CD4-positive, alpha-beta T cell treated with Interleukin-12 subunit alpha and Interleukin-12 subunit beta, for 1 hour (primary cell): ENCODE data around the gene MROH7.

Experiments
- DNase-seq: peaks from one replicate; pipeline ENCODE4 v3.0.0-alpha.2; 2020

The MROH7 gene

DNA sequence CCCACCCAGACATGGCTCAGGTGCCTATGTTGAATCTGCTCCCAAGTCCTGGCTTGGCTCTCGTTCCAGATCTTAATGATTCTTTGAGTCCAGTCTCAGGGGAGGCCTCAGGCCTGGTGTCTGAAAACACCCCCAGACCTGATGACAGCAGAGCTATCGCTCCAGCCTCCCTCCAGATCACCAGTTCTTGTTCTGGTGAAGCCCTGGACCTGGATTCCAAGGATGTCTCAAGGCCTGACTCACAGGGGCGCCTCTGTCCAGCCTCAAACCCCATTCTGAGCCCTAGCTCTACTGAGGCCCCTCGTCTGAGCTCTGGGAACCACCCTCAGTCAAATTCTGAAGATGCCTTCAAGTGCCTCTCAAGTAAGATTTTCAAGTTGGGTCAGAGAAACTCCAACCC is 11.4 kb downstream of the MROH7 start:
- DNase-seq = no peak

DNA sequence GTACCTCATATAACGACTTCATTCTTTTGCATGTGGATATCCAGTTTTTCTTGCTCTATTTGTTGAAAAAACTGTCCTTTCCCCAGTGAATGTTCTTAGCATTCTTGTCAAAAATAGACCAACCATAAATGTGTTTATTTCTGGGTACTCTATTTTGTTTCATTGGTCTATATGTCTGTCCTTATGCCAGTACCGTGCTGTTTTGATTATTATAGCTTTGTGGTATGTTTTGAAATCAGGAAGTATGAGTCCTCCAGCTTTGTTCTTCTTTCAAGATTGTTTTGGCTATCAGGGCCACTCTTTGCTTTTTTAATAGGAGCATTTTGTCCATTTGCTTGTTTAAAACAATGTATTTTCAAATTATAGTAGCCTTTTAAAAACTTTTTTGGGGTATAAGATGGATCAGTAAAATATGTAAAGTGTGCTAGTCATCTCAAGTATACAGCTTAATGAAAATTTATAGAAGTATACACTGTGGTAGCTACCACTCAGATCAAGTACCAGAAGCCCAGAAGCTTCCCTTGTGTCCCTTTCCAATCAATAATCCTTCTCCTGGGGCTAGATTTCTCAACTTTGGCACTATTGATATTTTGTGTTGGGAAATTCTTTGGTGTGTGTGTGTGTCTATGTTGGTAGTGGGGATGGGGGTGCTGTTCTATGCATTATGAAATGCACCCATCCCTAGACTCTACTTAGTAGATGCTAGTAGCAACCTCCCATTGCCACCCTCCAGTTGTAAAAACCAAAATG is 16.8 kb downstream of the MROH7 start:
- no peak for DNase-seq

DNA sequence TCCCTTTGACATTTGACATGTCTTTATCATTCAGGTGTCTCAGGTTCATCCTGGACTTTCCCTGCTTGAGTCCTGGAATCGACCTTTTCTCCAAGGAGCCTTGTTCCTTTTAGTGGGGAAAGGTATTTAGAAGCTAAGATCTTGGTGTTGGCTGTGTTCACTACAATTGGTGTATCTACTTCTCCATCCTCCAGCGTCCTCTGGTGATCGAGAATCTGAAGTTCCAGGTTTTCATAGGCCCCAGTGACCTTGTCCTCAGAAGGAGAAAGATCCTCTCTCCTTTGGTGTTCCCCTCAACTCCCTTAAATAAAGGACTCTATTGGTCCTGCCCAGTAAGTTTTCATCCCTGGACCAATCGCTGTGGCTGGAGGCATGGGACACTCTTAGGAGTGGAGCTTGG is 22.1 kb downstream of the MROH7 start:
- DNase-seq = no peak

DNA sequence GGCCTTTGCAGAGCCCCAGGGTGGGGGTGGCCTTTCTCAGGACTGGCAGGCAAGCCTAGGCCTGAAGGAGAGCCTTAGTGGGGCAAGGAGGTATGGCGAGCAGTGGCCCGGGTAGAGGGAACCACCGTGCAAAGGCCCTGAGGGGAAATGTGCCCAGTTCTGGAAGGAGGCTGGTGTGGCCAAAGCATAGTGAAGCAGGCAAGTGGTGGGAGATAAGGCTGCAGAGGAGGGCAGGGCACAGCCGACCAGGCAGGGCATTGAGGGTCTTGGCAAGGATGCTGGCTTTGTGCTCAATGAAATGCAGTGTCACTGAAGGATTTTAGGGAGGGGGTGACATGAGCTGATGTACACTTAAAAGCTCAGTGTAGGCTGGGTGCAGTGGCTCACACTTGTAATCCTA is 22.8 kb downstream of the MROH7 start:
- no peak for DNase-seq

DNA sequence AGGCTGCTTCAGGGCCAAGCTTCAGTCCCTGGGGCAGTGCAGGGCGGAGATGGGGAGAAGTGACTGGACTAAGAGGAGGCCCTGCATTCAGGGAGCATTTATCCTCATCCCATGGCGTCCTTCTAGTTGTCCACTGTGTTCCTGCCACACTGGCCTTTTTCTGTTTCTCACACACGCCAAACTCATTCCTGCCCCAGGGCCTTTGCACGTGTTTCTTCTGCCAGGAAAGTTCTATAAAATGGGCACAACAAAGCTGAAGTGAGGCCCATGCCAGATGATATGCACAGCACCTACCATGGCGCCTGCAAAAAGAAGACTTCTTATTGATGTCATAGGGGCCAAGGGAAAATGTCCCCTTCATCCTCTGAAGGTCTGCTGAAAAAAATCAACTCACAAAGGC is 24.3 kb downstream of the MROH7 start:
- no peak for DNase-seq

DNA sequence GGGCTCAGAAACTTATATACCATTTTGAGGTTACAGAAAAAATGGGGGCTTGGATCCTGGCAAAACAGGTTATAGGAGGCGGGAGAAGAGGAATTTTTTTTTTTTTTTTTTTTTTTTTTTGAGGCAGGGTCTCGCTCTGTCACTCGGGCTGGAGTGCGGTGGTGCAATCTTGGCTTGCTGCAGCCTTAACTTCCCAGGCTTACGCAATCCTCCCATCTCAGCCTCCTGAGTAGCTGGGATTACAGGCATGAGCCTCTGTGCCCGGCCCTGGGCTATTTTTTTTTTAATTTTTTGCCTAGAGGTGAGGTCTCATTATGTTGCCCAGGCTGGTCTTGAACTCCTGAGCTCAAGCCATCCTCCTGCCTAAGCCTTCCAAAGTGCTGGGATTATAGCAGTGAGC is 24.7 kb downstream of the MROH7 start:
- no peak for DNase-seq

DNA sequence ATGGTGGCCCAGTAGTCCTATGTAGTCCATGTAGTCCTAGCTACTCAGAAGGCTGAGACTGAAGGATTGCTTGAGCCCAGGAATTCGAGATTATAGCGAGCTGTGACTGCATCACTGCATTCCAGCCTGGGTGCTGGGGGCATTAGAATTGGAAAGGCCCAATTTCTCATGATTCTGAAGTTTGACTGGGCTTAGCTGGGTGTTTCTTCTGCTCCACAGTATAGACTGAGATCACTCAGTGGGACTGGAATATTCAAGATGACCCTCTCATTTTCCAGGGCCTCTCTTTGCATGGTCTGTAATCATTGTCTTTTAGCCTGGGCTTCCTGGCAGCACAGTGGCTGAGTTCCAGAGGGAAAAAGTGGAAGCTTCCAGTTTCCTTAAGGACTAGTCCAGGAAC is 26.2 kb downstream of the MROH7 start:
- no peak for DNase-seq

DNA sequence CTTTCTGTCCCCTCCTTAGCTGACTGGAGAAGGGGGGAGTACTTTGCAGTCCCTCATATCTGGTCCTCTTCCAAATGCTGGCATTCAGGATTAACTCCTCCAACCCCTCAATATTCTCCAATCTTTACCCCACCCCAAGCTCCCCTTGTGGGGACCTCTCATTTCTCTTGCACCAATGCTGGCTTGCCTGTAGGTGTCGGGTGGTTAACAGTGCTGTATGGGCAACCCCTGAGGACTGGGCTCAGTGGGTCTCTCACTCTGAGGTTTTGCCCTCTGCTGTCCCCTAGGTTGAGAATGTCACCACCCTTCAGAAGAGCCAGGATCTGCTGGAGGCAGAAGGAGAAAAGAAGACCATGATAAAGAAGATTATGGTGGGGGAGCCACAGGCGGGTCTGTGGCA is 27.0 kb downstream of the MROH7 start:
- DNase-seq = no peak

DNA sequence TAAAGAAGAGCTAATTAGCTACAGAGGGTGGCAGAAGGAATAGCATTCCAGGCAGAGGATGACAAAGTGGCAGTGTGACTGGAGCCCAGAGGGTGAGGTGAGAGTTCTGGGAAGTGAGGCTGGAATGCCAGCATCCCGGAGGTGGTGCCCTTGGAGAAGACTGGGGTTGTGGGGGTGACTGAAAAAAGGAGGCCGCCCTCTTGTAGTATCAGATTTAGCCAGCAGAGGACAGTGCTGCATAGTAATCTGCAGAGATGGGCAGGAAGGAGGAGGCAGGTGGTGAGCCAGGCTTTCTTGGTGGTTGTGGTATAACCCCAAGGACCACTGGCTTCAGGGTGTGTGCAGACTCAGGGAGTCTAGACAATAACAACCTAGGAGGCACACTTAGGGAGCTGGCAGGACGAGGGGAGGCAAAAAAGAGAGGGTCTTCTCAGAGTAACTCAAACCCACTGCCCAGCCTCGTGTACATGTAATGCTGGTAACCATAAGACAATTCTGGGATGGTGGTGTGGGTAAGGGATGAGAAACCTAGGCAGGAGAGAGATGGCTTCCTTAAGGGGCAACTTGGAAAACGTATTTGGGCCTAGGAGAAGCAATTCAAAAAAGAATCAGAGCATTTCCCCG is 30.5 kb downstream of the MROH7 start:
- DNase-seq = peak; percentile 73

DNA sequence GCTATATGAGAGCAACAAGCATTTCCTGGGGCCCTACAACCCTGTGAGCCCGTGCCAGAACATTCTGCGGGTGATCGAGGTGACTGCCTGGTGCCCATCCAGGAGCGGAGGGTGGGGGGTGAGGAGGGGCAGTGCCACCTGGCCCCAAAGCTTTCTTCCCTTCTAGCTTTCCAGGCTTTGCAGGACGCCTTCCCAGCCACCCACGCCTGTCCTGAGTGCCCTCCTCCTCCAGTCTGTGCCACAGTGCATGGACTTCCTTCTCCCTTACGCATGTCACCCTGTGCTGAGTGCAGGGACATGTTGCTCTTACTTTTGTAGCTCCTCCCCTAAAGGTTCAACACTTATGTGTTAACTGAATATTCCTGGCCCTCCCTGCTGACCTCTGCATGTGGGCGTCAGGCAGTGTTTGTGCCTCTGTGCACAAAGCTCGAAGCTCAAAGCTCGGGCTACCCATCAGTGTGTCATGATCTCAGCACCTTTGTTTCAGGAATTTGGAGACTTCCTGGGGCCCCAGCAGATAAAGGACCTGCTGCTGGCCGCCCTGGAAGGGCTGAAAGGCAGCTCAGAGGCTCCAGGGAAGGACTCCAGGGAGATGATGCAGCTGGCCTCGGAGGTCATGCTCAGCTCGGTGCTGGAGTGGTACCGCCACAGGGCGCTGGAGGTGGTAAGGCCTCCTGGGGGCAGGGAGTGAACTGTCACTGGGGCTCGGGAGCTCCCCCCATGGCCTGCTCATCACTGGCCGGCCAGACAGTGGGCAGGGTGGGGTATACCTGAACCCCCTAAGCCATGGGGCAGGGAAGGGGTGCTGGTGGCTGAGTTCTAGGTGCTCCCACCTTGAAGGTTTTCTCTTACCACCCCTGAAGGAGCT is 37.4 kb downstream of the MROH7 start:
- DNase-seq = no peak

DNA sequence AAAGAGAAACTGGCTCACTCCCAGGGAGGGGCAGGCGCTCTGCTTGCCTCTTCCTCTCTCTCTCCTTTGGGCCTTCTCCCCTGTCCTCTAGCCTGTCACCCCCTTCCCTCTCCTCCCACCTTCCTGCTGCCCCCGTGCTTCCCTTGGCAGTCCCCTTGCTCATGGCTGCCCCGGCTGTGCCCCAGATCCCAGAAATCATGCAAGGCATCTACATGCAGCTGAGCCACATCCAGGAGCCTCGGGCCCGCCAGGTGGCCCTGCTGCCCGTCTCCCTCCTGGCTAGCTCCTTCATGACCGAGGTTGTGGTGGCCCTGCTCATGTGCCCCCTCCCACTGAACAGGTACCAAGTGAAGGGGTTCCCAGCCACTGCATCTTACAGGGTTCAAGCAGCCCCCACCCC is 38.1 kb downstream of the MROH7 start:
- DNase-seq = no peak

DNA sequence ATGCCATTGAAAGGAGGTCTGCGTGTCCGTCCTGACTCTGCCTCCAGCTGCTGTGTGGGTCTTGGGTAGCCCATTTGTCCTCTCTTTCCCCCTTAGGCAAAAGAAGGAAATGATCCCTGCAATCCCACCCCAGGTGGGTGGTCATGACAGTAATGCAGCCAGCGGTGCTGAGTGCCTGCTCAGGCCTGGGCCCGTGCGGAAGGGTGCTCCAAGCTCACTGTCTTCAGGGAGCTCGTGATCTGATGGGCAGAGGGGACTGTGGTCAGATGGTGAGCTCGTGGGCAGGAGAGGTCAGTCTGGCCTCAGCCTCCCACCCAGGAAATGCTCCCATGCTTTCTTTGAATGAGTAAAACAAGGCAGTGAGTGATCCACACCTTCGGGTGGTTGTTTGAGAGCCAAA is 38.8 kb downstream of the MROH7 start:
- no peak for DNase-seq

DNA sequence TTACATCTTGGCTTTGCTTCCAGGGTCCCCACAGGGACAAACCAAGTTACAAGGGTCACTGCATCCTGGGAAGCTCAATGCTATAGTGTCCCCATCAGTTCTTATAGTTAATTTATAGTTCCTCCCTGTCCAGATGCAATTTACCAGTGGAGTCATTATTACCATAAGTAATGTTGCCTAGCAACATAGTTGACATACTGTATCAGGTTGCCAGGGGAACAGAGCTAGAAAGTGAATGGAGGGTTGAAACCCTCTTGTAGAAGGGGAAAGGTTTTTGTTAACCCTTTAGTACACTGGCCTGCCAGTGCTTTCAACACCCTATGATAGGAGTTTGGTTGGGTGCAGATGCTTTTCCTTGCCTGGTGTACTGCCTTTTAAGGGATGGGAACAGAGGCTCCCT is 39.8 kb downstream of the MROH7 start:
- no peak for DNase-seq

DNA sequence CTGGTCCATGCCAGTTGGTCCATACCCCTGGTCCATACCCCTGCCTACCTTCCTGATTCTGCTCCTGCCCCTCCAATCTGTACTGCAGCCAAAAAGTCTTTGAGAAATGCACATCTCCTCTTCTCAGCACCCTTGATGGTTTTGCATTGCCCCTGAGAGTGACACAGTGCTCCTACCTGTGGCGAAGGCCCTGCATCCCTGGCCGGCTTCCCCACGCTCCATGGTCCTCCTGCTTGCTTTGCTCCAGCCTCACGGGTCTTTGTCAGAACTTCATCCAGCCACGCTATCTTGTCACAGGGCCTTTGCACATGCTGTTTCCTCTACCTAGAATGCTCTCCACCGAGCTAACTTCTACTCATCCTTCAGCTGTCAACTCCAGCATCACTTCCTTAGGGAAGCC is 41.9 kb downstream of the MROH7 start:
- DNase-seq = no peak

DNA sequence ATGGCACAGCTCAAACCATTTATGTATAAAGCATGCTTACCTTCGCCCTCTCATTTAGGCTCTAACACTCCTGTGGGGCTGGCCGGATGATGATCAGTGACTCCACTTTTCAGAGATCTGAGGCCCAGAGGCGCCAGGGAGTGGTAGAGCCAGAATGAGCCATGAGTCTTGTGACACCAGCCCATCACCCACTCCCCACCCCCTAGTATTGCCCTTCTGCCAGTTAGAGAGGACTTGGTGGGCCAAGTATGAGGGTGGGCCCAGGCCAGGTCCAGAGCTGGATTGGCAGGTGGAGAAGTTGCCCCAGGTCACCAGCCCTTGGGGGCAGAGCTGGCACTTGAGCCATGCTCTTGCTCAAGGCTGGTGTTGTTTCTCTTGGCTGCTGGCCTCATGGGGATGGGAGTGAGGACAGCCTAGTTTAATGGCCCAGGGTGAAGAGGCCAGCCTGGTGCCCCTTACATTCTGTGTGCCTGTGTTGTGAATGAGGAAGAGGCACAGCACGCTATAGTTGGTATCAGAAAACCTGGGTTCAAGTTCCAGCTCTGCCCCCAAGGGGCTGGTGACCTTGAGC is 43.8 kb downstream of the MROH7 start:
- DNase-seq = no peak

DNA sequence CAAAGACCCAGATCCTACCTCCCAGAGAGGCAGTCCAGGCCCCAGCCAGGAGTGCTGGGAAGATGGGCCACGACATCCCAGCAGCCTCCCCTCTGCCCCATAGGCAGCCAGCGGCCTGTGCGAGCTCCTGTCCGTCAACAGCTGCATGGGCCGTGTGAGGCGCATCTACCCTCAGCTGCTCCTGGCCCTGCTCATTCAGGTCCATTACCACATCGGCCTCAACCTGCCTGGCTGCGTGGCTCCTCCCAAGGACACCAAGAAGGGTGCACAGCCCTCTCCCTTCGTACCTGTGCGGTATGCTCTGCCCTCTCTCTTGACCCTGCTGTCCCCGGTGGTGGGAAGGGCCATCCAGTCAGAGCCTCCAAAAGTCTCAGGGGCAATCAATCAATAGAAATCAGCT is 44.6 kb downstream of the MROH7 start:
- no peak for DNase-seq

DNA sequence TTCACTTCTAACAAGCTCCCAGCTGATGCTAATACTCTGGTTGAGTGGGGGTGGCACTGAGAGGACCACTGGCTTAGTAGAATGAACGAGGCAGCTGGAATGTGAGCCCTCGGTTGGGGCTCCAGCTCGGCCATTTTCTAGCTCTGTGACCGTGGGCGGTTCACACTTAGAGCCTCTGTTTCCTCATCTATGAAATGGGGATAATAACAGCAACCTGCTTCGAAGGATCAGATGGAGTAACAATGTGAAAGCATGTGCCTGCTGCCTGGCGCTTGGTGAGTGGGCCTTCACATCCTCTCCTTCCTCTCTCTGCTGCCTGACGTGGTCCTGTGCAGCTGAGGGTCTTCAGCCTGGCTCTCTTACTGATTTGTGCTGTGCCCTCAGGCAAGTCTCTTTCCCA is 53.2 kb downstream of the MROH7 start:
- no peak for DNase-seq

DNA sequence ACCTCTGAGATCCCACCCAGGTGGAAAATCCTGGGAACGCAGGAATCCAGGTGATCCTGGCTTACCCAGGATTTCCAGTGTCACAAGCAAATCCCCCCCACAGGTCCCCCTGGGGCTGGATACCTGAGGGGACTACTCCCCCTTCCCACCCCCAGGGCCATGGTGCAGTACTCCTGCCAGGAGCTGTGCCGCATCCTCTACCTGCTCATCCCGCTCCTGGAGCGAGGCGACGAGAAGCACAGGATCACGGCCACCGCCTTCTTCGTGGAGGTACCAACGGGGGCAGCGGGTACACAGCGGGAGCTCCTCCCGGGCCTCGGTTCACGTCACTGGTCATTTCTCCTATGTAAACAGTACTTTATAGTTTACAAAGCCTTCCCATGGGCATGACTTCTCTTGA is 53.6 kb downstream of the MROH7 start:
- no peak for DNase-seq

DNA sequence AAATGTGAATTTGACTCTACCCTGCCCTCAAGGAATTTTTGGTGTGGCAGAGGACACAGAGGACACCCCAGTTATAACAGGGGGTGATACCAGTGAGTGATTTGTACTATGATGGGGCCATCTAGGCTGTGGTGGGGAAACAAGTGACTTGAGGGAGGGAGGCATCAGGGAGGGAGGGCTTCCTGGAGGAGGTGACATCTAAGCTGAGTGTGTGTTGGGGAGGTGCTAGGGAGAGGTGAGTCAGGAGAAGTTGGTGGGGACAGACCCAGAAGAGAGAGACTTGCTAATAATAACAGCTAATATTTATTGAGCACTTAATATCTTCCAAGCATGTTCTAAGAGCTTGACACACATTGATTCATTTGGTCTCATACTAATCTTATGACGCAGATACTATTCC is 54.2 kb downstream of the MROH7 start:
- DNase-seq = no peak

DNA sequence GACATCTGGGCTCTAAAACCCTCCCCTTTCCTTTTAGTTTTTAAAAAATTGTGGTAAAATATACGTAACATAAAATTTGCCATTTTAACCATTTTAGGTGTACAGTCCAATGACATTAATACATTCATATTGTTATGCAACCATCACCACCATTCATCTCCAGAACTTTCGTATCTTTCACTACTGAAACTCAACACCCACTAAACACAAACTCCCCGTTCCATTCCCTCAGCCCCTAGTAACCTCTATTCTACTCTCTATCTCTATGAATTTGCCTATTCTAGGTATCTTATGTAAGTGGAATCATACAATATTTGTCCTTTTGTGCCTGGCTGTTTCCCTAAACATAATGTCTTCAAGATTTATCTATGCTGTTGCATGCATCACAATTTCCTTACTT is 54.7 kb downstream of the MROH7 start:
- DNase-seq = no peak

DNA sequence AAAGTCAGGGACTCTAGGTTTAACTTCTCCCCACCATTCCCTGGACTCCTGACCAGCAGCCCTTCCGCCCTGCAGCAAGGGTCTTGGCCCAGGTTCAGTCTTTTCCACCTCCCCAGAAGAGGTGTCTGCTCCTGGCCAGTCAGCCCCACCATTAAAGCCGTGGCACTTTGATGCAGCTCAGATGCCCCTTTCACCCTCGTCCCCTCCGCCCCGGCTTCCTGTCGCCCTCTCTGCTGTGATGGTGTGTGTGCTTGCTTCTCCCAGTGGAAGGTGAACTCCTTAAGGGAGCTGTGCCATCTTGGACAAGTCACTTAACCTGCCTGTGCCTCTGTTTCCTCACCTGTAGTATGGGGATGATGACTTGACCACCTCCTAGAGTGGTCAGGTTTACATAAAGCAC is 56.3 kb downstream of the MROH7 start:
- no peak for DNase-seq

DNA sequence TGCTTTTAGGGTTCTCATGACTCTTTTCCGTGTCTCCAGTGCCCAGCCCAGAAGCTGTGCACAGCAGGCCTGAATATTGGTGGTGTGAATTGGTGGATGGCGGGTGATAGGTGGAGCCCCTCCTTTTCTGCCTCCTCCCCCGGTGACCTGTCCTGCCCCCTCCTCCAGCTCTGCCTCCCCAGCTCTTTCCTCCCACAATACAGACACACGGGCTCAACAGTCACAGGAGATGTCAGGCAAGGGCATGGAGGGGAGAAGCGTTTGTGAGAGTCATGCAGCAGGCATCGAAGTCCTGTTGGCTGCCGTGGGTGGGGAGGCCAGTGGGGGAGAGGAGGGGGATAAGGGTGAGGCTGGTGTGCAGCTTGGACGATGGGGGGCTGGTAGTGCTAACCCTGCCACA is 56.8 kb downstream of the MROH7 start:
- no peak for DNase-seq

DNA sequence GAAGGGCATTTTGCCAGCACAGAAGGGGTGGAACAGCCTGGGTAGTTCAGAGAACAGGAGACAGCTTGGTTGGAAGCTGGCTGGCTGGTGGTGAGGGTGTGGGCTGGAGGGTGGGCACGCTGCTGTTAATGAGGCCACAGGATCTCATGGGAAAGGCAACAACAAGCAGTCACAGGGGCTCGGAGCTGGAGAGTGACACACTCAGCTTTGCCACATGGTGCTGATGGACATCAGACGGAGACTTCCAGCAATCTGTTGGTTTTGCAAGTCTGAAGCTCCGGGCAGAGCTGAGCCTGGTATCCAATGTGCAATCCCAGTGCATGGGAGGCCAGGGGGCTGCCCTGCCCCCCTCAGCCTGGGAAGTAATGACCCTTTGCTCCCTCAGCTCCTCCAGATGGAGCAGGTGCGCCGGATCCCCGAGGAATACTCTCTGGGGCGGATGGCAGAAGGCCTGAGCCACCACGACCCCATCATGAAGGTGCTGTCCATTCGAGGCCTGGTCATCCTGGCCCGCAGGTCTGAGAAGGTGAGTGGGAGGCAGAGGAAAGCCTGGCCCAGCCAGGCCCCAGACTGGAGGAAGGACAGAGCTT is 58.4 kb downstream of the MROH7 start:
- DNase-seq = no peak
